Caco-2 (cell line): ENCODE results near the gene GJA5. TPM values are rescaled to one million over a fixed set of nuclear protein-coding genes. Genes with fewer than 3 reads are reported as not detected.

Experiments
- BruUV-seq: library from RNA; stranded (reverse); fragments of 400-500 nt; replicated peaks from 2 replicates; lab custom pipeline; 2021; lab: Mats Ljungman, UMichigan
- CTCF ChIA-PET: fragments of 300-600 bp; sonication (Branson Sonifier 250); formaldehyde crosslinking; loops from one replicate; lab custom pipeline; 2022; ENCODE audit warnings: antibody characterized with exemption; lab: Charles Lee
- POLR2A ChIA-PET: fragments of 300-600 bp; sonication (Branson Sonifier 250); formaldehyde crosslinking; loops from one replicate; lab custom pipeline; 2022; ENCODE audit warnings: antibody characterized with exemption; lab: Charles Lee
- DNase-seq, 2 experiments: peaks; one replicate each; pipeline versions ENCODE4 v3.0.0 to v3.0.0-alpha.2; 2020 to 2022
- H3K27me3 ChIP-seq: replicated peaks from 2 replicates; pipeline ENCODE4 v1.6.0; 2011; ENCODE audit warnings: low read length; ENCODE audit not compliant: control insufficient read depth, insufficient read depth
- H3K36me3 ChIP-seq: 2 replicates; pipeline ENCODE4 v1.5.1; 2011; ENCODE audit warnings: low read length; ENCODE audit not compliant: control insufficient read depth, insufficient read depth
- H3K4me1 ChIP-seq: fragments of 250-450 bp; sonication (Bioruptor Pico); 2 replicates; pipeline ENCODE4 v1.5.1; 2020; ENCODE audit warnings: mild to moderate bottlenecking
- H3K4me3 ChIP-seq: 2 replicates; pipeline ENCODE4 v1.5.1; 2011; ENCODE audit warnings: low read depth, mild to moderate bottlenecking, control low read depth, low read length
- H3K9me3 ChIP-seq: fragments of 250-450 bp; sonication (Bioruptor Pico); 2 replicates; pipeline ENCODE4 v1.5.1; 2020; ENCODE audit warnings: mild to moderate bottlenecking, moderate library complexity
- H3K27ac Mint-ChIP-seq: one replicate; pipeline ENCODE4 v1.8.0; 2022; ENCODE audit warnings: mixed read lengths; ENCODE audit not compliant: unreplicated experiment
- H3K27me3 Mint-ChIP-seq: one replicate; pipeline ENCODE4 v1.8.0; 2022; ENCODE audit warnings: mixed read lengths; ENCODE audit not compliant: insufficient read depth, unreplicated experiment
- H3K36me3 Mint-ChIP-seq: one replicate; pipeline ENCODE4 v1.8.0; 2022; ENCODE audit warnings: mild to moderate bottlenecking, mixed read lengths; ENCODE audit not compliant: insufficient read depth, unreplicated experiment
- H3K4me1 Mint-ChIP-seq: one replicate; pipeline ENCODE4 v1.8.0; 2022; ENCODE audit warnings: low read depth, mixed read lengths; ENCODE audit not compliant: unreplicated experiment
- H3K4me3 Mint-ChIP-seq: one replicate; pipeline ENCODE4 v1.8.0; 2022; ENCODE audit warnings: mild to moderate bottlenecking, moderate library complexity, mixed read lengths; ENCODE audit not compliant: unreplicated experiment
- H3K9me3 Mint-ChIP-seq: one replicate; pipeline ENCODE4 v1.8.0; 2022; ENCODE audit warnings: mixed read lengths; ENCODE audit not compliant: unreplicated experiment
- intact Hi-C: fragments of 100-400 bp; cut with micrococcal nuclease; formaldehyde crosslinking; loops from one replicate; pipeline ENCODE4 v1.10.0; 2022; ENCODE audit not compliant: unreplicated experiment
- total RNA-seq: library from RNA; stranded (reverse); gene quantifications from 2 replicates; pipeline ENCODE4 v1.2.3, GENCODE V29; 2022
- TF ChIP-seq, protein P1 (sequence below), 2 experiments: fragments of 200-600 bp in 1 of 2; IDR thresholded peaks; 1 replicate in 1 of 2; 2 replicates in 1 of 2; pipeline versions ENCODE4 v1.5.1 to v1.8.0; 2011 to 2022; ENCODE audit warnings: antibody characterized with exemption in 1 of 2, control low read depth in 1 of 2, inconsistent platforms in 1 of 2, low read depth in 1 of 2, low read length in 1 of 2, mild to moderate bottlenecking in 1 of 2, moderate library complexity in 1 of 2; ENCODE audit not compliant: insufficient read depth in 1 of 2, severe bottlenecking in 1 of 2, unreplicated experiment in 1 of 2

The GJA5 gene
- total RNA-seq, 1 experiment from 2014 or later: 0.75 TPM

DNA sequence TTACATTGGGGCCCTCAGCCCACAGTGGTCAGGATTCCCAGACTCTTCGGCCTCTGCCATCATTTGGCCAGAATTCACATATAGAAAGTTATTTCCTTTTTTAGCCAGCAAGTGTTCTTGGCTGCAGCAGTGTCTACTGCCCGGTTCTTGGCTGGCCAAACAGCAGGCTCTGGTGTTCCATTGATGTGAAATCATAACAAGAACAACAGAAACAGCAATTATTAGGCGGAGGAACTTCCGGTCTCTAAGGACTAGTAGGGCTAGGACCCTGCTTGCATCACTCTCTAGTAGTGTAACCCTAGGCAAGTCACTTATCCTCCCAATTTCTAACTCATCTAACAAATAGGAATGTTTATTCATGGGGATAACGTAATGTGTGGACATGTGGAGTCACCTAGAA, 8.7 kb upstream of the GJA5 start:
- BruUV-seq: no TSS peak
- Mint-ChIP-seq H3K27ac (no peak overlapping the region), H3K27me3 (no peaks in the 10 kb centered on the region), H3K4me3 (no peak overlapping the region), H3K9me3 (no peaks in the 10 kb centered on the region), H3K36me3 (no peaks in the 10 kb centered on the region), H3K4me1 (no peaks in the 10 kb centered on the region)
- ChIA-PET CTCF (no interaction called here), POLR2A (no interaction called here)
- TF ChIP-seq, protein P1, sequence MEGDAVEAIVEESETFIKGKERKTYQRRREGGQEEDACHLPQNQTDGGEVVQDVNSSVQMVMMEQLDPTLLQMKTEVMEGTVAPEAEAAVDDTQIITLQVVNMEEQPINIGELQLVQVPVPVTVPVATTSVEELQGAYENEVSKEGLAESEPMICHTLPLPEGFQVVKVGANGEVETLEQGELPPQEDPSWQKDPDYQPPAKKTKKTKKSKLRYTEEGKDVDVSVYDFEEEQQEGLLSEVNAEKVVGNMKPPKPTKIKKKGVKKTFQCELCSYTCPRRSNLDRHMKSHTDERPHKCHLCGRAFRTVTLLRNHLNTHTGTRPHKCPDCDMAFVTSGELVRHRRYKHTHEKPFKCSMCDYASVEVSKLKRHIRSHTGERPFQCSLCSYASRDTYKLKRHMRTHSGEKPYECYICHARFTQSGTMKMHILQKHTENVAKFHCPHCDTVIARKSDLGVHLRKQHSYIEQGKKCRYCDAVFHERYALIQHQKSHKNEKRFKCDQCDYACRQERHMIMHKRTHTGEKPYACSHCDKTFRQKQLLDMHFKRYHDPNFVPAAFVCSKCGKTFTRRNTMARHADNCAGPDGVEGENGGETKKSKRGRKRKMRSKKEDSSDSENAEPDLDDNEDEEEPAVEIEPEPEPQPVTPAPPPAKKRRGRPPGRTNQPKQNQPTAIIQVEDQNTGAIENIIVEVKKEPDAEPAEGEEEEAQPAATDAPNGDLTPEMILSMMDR (IDR thresholded peaks at IDR 0.05; ENCODE audit: insufficient read depth in 1 of 2, low read depth in 1 of 2, low read length in 1 of 2, severe bottlenecking in 1 of 2, unreplicated experiment in 1 of 2): no peak
- Histone ChIP-seq H3K4me1 (no peaks in the 10 kb centered on the region), H3K4me3 (no peak overlapping the region), H3K27me3 (no peaks in the 10 kb centered on the region), H3K9me3 (no peaks in the 10 kb centered on the region), H3K36me3 (no peaks in the 10 kb centered on the region)
- intact Hi-C loops: no loop called here
- DNase-seq: no peak

DNA sequence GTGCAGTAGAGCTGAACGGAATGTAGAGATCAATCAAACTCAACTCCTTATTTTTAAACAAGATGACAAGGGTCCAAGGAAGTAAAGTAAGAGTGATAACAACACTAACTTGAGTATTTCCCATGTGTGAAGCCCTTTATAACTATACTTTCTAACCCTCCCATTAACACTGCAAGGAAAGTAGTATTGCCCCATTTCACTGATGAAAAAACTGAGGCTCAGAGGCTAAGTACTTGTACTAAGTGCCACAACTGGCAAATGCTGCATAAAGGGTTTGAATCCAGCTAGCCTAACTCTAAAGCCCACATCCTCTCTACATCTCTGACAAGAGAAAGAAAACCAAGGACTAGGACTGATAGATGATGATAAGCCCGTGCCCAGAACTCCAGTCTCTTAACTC, 8.2 kb upstream of the GJA5 start:
- no TSS peak for BruUV-seq
- Mint-ChIP-seq H3K27me3 (no peaks in the 10 kb centered on the region), H3K27ac (no peak overlapping the region), H3K4me3 (no peak overlapping the region), H3K4me1 (no peaks in the 10 kb centered on the region), H3K9me3 (no peaks in the 10 kb centered on the region), H3K36me3 (no peaks in the 10 kb centered on the region)
- no peak for DNase-seq
- Histone ChIP-seq H3K4me3 (no peak overlapping the region), H3K9me3 (no peaks in the 10 kb centered on the region), H3K27me3 (no peaks in the 10 kb centered on the region), H3K36me3 (no peaks in the 10 kb centered on the region), H3K4me1 (no peaks in the 10 kb centered on the region)
- TF ChIP-seq, protein P1 (IDR thresholded peaks at IDR 0.05; ENCODE audit: insufficient read depth in 1 of 2, low read depth in 1 of 2, low read length in 1 of 2, severe bottlenecking in 1 of 2, unreplicated experiment in 1 of 2): no peak
- intact Hi-C loops: no loop called here
- ChIA-PET CTCF (no interaction called here), POLR2A (no interaction called here)

DNA sequence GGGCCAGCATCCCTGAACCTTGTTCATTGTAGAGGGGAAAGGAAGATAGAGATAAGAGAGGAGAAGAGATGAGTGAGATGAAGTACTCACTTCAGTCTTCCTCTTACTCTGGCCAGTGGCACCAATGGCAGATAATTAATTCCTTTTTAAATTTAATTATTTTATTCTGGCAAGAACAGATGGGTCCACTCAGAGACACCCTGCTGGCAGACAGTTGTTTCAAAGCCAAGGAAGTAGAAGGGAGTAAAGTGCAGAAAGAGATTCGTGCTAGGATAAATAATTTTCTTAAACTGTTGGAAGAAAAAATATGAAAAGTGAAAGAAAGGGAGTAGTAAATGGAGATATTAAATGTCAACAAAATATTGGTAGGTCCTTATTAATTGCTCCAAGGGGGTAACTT, 7.7 kb upstream of the GJA5 start:
- Mint-ChIP-seq H3K4me3 (no peak overlapping the region), H3K9me3 (no peaks in the 10 kb centered on the region), H3K27me3 (no peaks in the 10 kb centered on the region), H3K27ac (no peak overlapping the region), H3K4me1 (no peaks in the 10 kb centered on the region), H3K36me3 (no peaks in the 10 kb centered on the region)
- Histone ChIP-seq H3K4me3 (no peak overlapping the region), H3K27me3 (no peaks in the 10 kb centered on the region), H3K4me1 (no peaks in the 10 kb centered on the region; the same call in 1 of the 2 replicates), H3K9me3 (no peaks in the 10 kb centered on the region), H3K36me3 (no peaks in the 10 kb centered on the region)
- intact Hi-C loops: no loop called here
- CTCF ChIA-PET: no interaction called here
- no peak for DNase-seq
- POLR2A ChIA-PET: no interaction called here
- TF ChIP-seq, protein P1 (IDR thresholded peaks at IDR 0.05; ENCODE audit: insufficient read depth in 1 of 2, low read depth in 1 of 2, low read length in 1 of 2, severe bottlenecking in 1 of 2, unreplicated experiment in 1 of 2): no peak
- BruUV-seq: no TSS peak
